Measurements from ENCODE around the gene PTPN11. TPM values are rescaled to one million over a fixed set of nuclear protein-coding genes. Genes with fewer than 3 reads are reported as not detected.

PTPN11 gene
- total RNA-seq, 2 experiments from 2014 or later: 137 to 145 TPM

DNA sequence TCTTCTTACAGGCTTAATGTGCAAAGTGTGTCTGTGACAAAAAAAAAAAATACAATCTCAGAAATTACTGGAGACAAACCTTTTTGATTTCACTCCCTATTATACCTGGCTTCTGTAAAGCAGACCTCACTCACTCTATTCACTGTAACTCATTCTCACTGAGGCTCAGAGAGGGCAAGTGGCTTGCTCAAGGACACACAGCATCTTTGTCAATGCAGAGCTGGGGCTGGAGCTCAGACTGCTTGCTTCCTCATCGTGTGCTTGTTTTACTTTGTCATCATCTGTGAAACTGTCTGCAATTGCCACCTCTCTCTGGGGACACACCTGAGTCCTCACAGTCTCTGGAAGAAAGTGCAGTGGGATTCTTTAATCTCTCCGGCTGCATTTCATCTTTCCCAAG, 120.0 kb downstream of the PTPN11 start:
- Mint-ChIP-seq H3K27ac (no peak overlapping the region), H3K4me3 (no peak overlapping the region), H3K4me1 (ENCODE audit: low read depth) (peaks cover 3% of the 10 kb centered on the region), H3K9me3 (no peaks in the 10 kb centered on the region), H3K36me3 (no peaks in the 10 kb centered on the region), H3K27me3 (peaks cover 12% of the 10 kb centered on the region)
- ChIA-PET POLR2A (no interaction called here), CTCF (no interaction called here)
- no peak for DNase-seq
- intact Hi-C loops (cut with micrococcal nuclease): no loop called here

DNA sequence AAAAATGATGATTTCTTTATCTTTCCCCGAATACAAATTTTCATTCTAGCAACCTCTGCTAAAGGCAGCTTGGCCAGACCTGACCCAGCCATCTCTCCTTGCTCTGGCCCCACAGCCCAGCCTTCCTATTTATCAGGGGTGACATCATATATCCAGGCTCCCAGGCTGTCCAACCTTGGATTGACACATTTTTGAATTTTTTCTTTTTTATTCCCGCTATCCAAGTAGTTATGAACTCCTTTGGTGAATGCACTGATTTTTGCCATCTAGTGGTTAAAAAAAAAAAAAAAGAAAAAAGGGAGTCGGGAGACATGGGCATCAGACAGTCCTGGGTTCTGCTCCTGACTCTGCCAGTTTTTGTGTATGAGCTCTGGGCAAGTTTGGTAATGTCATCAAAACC, 120.5 kb downstream of the PTPN11 start:
- Mint-ChIP-seq H3K27ac (no peak overlapping the region), H3K4me1 (ENCODE audit: low read depth) (peaks cover 3% of the 10 kb centered on the region), H3K4me3 (no peak overlapping the region), H3K27me3 (peaks cover 12% of the 10 kb centered on the region), H3K9me3 (no peaks in the 10 kb centered on the region), H3K36me3 (no peaks in the 10 kb centered on the region)
- no peak for DNase-seq
- ChIA-PET CTCF (no interaction called here), POLR2A (no interaction called here)
- intact Hi-C loops (cut with micrococcal nuclease): no loop called here

GRCh38 chr12:112540021-112540420, 121.3 kb downstream of the PTPN11 start:
- Mint-ChIP-seq H3K4me3 (no peak overlapping the region), H3K9me3 (no peaks in the 10 kb centered on the region), H3K27me3 (peaks cover 7% of the 10 kb centered on the region), H3K4me1 (ENCODE audit: low read depth) (peaks cover 3% of the 10 kb centered on the region), H3K27ac (no peak overlapping the region), H3K36me3 (no peaks in the 10 kb centered on the region)
- DNase-seq: no peak
- CTCF ChIA-PET: no interaction called here
- intact Hi-C loops (cut with micrococcal nuclease): no loop called here
- POLR2A ChIA-PET: no interaction called here

DNA sequence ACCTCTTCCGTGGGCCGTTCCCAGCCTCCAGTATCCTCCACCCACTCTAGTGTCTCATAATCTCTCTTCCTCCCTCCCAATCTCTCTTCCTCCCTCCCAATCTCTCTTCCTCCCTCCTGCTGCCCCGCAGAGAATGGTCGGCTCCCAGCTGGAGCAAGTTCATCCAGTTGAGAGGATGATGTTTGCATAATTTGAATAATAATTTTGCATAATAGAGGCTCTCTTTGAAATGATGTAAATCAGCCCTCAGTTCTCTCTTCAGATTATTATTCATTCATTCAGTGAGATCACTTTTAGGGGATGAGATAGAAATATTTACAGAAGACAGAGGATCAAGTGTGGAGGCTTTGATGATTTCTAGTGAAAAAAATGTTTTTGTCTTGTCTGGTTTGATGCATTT, 125.0 kb downstream of the PTPN11 start:
- DNase-seq: no peak
- CTCF ChIA-PET: no interaction called here

DNA sequence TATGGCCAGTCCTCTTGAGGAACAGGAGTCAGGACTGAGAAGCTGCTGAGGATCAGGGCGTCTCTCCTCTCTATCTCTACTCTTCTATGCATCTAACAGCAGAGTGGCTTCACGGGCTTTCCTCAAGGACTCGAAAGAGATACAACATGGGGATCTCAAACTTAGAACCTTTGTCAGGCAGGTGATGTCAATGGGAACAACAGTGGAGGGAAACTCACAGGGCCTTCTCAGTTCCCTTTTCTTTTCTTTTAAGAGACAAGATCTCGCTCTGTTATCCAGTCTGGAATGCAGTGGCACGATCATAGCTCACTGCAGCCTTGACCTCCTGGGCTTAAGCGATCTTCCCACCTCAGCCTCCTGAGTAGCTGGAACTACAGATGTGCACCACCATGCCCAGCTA, 127.6 kb downstream of the PTPN11 start:
- no peak overlapping the region for H3K4me3 Mint-ChIP-seq
- ChIA-PET CTCF (no interaction called here), POLR2A (no interaction called here)
- H3K4me1 Mint-ChIP-seq (ENCODE audit: low read depth): no peaks in the 10 kb centered on the region
- no peak overlapping the region for H3K27ac Mint-ChIP-seq
- DNase-seq: no peak
- intact Hi-C loops (cut with micrococcal nuclease): no loop called here
- H3K9me3 Mint-ChIP-seq: no peaks in the 10 kb centered on the region
- peaks cover 15% of the 10 kb centered on the region for H3K27me3 Mint-ChIP-seq
- no peaks in the 10 kb centered on the region for H3K36me3 Mint-ChIP-seq

More for the DNA sequence above, 125.0 kb downstream of the PTPN11 start:
- peaks cover 10% of the 10 kb centered on the region for H3K27me3 Mint-ChIP-seq
- intact Hi-C loops (cut with micrococcal nuclease): no loop called here
- POLR2A ChIA-PET: no interaction called here
- no peak overlapping the region for H3K4me3 Mint-ChIP-seq
- no peaks in the 10 kb centered on the region for H3K36me3 Mint-ChIP-seq
- H3K27ac Mint-ChIP-seq: no peak overlapping the region
- no peaks in the 10 kb centered on the region for H3K4me1 Mint-ChIP-seq (ENCODE audit: low read depth)
- no peaks in the 10 kb centered on the region for H3K9me3 Mint-ChIP-seq

- intact Hi-C loops (cut with micrococcal nuclease): no loop called here
- peaks cover 12% of the 10 kb centered on the region for H3K27me3 Mint-ChIP-seq
- H3K4me3 Mint-ChIP-seq: no peak overlapping the region
- ChIA-PET CTCF (no interaction called here), POLR2A (no interaction called here)
- no peaks in the 10 kb centered on the region for H3K4me1 Mint-ChIP-seq (ENCODE audit: low read depth)
- no peaks in the 10 kb centered on the region for H3K36me3 Mint-ChIP-seq
- H3K27ac Mint-ChIP-seq: no peak overlapping the region
- H3K9me3 Mint-ChIP-seq: no peaks in the 10 kb centered on the region
- no peak for DNase-seq
These were observed 128.2 kb downstream of the PTPN11 start for GRCh38 chr12:112546996-112547395.

DNA sequence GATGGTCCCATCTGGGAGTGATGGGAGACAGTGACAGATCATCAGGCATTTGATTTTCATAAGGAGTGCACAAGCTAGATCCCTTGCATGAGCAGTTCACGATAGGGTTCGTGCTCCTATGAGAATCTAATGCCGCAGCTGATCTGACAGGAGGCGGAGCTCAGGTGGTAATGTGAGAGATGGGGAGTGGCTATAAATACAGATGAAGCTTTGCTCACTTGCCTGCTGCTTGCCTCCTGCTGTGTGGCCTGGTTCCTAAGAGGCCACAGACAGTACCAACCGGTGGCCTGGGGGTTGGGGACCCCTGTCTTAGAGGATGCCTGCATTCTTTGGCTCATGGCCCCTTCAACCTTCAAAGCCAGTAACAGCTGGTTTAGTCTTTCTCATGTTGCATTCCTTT, 130.3 kb downstream of the PTPN11 start:
- H3K27ac Mint-ChIP-seq: no peak overlapping the region
- intact Hi-C loops (cut with micrococcal nuclease): no loop called here
- H3K9me3 Mint-ChIP-seq: no peaks in the 10 kb centered on the region
- no peaks in the 10 kb centered on the region for H3K36me3 Mint-ChIP-seq
- ChIA-PET CTCF (no interaction called here), POLR2A (no interaction called here)
- no peak for DNase-seq
- H3K4me1 Mint-ChIP-seq (ENCODE audit: low read depth): no peaks in the 10 kb centered on the region
- no peak overlapping the region for H3K4me3 Mint-ChIP-seq
- H3K27me3 Mint-ChIP-seq: peaks cover 21% of the 10 kb centered on the region

DNA sequence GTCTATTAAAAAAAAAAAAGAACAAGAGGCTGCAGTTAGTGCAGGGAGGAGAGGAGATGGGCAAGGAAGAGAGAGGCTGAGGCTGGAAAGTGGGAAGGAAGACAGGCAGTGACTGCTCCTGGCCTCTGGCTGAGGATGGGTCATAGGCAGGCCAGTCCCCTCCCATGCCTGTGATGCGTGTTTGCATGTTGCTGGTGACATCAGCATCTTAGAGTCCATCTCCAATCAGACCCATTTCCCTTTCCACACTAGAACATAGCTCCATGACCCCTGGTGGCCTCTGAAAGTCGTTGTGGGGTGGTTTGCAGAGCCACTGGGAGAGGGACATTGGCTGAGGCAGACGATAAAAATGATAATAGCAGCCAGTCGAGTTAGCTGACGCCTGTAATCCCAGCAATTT, 132.9 kb downstream of the PTPN11 start:
- Mint-ChIP-seq H3K4me1 (ENCODE audit: low read depth) (no peaks in the 10 kb centered on the region), H3K9me3 (no peaks in the 10 kb centered on the region), H3K27me3 (peaks cover 23% of the 10 kb centered on the region), H3K27ac (no peak overlapping the region), H3K4me3 (no peak overlapping the region), H3K36me3 (no peaks in the 10 kb centered on the region)
- POLR2A ChIA-PET: no interaction called here
- intact Hi-C loops (cut with micrococcal nuclease): no loop called here
- CTCF ChIA-PET: no interaction called here
- no peak for DNase-seq

DNA sequence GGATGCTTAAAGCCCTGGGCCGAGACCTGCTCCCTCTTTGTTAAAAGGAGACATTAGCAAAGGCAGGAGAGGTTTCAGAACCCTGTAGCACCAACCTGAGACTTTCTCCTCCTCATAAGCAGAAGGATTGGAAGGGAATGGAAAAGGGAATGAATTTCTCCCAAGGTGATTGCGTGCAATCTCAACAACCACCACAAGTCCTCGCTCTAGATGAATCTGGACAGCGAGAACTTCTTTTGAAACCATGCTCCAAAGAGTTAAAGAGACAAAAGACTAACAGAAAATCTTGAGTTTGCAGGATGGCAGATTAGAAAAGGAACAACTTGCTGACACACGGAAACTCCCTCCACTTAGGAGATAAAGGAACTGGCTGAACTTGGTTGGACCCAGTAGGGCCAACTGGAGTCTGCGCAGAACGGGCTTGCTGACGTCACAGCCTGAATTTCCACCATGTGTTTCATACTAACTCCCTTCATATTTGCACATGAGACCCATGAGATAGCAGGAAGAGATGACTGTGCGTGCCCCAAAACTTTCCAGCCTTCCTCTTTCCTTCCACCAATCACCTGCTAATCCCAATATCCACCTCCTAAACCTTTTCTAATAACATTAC, 137.0 kb downstream of the PTPN11 start:
- intact Hi-C loops (cut with micrococcal nuclease): no loop called here
- H3K9me3 Mint-ChIP-seq: no peaks in the 10 kb centered on the region
- H3K27ac Mint-ChIP-seq: no peak overlapping the region
- ChIA-PET POLR2A (no interaction called here), CTCF (no interaction called here)
- no peak for DNase-seq
- H3K36me3 Mint-ChIP-seq: no peaks in the 10 kb centered on the region
- no peaks in the 10 kb centered on the region for H3K4me1 Mint-ChIP-seq (ENCODE audit: low read depth)
- no peak overlapping the region for H3K4me3 Mint-ChIP-seq
- peaks cover 12% of the 10 kb centered on the region for H3K27me3 Mint-ChIP-seq

- Mint-ChIP-seq H3K9me3 (no peaks in the 10 kb centered on the region), H3K4me1 (ENCODE audit: low read depth) (no peaks in the 10 kb centered on the region), H3K27me3 (peaks cover 5% of the 10 kb centered on the region), H3K4me3 (no peak overlapping the region), H3K27ac (no peak overlapping the region), H3K36me3 (no peaks in the 10 kb centered on the region)
- ChIA-PET POLR2A (no interaction called here), CTCF (no interaction called here)
- intact Hi-C loops (cut with micrococcal nuclease): no loop called here
- DNase-seq: no peak
These were observed 139.3 kb downstream of the PTPN11 start for GRCh38 chr12:112557951-112558630.

Other genes with a start within 250 kb of the PTPN11 start
- gene HECTD4, start 36.5 kb upstream of the PTPN11 start, total RNA-seq: 10 to 100 TPM; 24.0 to 24.4 TPM
- gene RPL6, start 9.3 kb upstream of the PTPN11 start, total RNA-seq: 1,000 to 10,000 TPM; 1,833 TPM

Data from activated CD4-positive, alpha-beta memory T cell treated with anti-CD3 and anti-CD28 coated beads for 36 hours (primary cell).